ENCODE results near the gene SLF2.

SLF2 gene

DNA sequence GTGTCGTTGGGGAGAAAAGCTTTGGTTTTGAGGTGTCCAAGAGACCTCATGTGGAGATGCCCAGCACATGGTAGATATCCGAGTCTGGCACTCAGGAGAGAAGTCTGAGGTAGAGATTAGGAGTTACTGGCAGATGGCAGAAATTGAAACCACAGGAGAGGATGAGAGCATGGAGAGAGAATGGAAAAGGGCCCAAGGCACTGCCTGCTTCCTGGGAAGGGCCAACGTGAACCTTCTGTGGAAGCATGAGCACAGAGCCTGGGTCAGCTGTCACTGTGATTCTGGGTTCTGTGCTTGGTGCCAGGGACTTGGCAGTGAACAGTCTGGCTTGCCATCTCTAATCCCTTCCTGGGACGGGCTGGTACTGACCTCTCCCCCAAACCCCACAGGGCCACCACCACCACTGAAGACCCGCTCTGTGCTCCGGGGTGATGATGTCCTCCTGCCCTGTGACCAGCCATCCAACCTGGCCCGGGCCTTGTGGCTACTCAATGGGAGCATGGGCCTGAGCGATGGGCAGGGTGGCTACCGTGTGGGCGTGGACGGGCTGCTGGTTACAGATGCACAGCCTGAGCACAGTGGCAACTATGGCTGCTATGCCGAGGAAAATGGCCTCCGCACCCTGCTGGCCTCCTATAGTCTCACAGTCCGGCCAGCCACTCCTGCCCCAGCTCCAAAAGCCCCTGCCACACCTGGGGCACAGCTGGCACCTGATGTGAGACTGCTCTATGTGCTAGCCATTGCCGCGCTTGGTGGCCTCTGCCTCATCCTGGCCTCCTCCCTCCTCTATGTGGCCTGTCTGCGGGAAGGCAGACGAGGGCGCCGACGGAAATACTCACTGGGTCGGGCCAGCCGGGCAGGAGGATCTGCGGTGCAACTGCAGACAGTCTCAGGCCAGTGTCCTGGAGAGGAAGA, 70.4 kb downstream of the SLF2 start:
- no peak for DNase-seq

DNA sequence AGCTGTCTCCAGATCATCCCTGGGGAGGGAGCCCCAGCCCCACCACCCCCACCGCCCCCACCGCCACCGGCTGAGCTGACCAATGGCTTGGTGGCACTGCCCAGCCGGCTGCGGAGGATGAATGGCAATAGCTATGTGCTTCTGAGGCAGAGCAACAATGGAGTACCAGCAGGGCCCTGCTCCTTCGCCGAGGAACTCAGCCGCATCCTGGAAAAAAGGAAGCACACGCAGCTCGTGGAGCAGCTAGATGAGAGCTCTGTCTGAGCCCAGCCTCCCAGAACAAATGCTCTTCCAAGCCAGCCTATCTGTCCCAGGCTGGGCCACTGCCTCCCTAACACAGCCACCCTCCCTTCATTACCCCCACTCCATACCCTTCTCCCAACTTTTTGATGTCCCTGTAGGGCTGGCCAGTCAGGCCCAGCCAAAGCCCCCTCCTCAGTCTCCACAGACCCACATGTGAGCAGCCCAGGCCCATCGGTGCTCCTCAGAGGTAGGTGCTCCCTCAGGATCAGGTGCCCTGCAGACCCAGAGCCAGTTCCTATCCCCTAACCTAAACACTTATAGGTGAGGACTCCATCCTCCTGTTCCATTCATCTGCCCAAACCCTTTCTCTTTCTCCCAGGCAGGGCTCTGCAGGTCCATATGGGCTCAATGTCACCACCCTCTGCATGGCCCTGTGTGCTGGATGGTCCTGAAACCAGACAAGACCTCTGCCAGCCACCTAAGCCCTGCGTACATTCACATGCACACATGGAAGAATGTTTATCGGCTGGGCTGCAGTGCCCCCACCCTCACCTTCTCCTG, 71.3 kb downstream of the SLF2 start:
- DNase-seq: no peak

DNA sequence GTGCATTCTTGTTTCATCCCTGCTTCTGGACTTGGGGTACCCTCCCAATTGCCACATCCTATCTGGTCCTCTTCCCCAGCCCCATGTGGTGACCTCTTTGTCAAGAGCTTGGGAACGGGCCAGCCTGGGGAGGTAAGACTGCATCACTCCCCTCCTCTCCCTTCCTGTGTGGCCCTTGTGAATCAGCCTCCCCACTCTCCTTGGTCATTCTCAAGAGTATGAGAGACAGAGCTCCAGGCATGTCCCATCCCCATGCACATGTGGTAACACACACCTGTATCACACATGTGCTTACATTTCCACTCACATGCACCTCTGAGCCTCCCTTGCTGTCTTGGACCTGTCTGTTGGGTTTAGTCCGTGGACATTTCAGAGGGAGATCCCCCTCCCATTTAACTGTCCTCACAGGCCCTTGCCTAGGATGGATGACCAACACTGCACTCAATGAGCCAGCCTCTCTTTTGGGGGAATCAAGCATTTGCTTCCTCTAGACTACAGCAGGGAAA, 72.0 kb downstream of the SLF2 start:
- DNase-seq: no peak

GRCh38 chr10:100985336-100985735, 72.6 kb downstream of the SLF2 start:
- DNase-seq: no peak

GRCh38 chr10:100986623-100986951, 73.8 kb downstream of the SLF2 start:
- no peak for DNase-seq

DNA sequence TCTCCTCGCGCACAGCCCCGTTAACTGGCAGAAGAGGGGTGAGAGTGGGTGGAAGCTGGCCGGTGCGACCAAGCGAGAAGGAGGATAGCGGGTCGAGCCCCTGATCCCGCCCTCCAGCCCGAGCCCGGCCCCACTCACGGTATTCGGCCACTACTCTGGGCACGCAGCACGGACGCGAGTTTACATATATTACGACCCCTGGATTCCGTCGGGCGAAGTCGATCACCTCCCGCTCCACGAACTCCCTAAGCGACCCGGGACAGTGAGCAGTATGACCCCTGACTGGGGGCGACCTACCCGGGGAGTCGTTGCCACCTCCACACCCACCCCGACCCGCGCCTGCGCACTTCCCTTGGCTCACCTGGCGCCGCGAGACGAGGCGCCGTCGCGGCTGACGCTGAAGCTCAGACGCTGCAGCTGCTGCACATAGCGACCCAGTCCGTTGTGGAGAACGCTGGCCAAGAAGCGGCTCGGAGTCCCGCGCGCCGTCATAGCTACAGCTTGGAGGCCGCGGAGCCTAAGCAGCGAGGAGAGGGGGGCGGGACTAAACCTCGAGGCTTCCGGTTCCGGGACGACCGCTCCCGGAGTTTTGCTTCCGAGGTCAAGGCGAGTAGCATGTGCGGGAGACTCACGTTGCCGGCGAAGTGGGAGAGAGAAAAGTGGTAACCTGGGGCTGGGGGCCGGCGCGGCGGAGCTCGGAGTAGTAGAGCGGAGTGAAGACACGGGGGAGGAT, 74.4 kb downstream of the SLF2 start, which contains the start of the genes MRPL43 and TWNK:
Gene MRPL43, minus strand, starts transcription at position 546 of the 733 bp plus-strand sequence. Its CDS starts 54 bp downstream, at position 492.
Gene TWNK, plus strand, starts transcription at position 592 of the 733 bp plus-strand sequence. CDS start 668 bp downstream, outside the sequence.
- DNase-seq: no peak

DNA sequence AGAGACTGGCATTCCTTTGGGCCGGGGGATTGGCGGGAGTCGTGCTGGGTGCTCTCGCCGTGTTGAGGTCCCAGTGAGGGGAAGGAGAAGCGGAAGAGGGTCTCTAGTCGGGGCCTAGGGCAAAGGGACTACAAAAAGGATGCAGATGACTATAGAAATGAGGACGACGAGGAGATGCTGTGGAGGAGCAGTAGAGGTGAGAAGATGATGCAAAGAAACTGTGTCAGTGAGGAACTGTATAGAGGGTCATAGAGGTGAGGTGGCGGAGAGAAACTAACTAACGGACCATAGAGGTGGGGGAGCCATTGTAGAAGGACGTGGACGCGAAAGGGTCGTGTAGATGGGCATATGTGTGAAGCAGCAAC, 74.9 kb downstream of the SLF2 start:
- no peak for DNase-seq

GRCh38 chr10:100988166-100988565, 75.4 kb downstream of the SLF2 start:
- no peak for DNase-seq

GRCh38 chr10:100989088-100989487, 76.3 kb downstream of the SLF2 start:
- no peak for DNase-seq

- no peak for DNase-seq
These were observed 81.4 kb downstream of the SLF2 start for GRCh38 chr10:100993986-100994708.

DNA sequence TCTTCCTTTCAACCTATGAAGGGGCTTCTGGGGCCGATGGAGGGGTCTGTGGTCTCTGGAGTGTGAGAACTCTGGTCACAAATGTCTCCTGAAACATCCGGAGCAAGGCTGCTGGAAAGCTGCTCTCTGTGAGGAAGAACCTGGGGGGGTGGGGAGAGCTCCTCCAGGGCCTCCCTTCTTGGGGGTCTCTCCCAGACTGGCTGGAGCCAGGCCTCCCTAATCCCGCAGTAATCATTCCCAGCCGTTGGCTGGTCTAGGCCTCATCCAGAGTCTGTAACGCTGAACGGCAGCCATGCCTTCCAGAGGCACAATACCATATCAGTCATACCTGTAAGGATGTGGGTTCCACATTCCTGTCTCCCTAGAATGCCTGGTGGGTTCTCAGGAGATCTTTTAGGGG, 82.4 kb downstream of the SLF2 start:
- DNase-seq: no peak

DNA sequence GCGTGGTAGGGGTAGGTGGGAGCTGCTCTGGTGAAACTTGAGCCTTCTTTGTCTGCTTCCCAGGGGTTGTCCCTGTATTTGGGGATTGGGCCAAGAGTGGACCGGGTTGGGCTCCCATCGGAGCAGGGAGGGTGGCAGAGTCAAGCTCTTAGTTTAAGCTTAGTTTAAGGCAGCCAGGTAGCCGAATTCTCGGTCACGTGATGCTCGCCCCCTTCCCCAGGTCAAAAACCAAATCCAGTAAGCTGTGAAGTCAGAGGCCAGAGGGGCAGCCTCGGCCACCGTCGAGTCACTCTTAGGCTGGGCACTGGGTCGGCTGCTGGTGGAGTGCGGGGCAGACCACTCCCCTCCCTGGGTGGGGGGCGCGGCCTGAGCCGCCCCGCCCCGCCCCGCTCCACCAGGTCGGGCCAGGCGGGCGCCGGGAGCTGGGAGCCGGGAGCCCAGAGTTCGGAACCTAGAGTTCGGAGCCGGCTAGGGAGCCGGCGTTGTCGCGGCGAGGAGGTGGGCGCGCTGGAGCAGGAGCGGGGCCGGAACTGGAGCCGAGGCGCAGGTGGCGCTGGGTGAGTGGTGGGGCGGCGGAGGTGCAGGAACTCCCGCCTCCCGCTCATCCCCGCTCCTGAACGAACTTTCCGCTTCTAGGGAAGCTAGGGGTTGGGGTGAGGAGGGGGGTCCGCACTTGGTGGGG, 84.1 kb downstream of the SLF2 start:
- no peak for DNase-seq

GRCh38 chr10:100997360-100998182, 84.8 kb downstream of the SLF2 start:
- DNase-seq: no peak

DNA sequence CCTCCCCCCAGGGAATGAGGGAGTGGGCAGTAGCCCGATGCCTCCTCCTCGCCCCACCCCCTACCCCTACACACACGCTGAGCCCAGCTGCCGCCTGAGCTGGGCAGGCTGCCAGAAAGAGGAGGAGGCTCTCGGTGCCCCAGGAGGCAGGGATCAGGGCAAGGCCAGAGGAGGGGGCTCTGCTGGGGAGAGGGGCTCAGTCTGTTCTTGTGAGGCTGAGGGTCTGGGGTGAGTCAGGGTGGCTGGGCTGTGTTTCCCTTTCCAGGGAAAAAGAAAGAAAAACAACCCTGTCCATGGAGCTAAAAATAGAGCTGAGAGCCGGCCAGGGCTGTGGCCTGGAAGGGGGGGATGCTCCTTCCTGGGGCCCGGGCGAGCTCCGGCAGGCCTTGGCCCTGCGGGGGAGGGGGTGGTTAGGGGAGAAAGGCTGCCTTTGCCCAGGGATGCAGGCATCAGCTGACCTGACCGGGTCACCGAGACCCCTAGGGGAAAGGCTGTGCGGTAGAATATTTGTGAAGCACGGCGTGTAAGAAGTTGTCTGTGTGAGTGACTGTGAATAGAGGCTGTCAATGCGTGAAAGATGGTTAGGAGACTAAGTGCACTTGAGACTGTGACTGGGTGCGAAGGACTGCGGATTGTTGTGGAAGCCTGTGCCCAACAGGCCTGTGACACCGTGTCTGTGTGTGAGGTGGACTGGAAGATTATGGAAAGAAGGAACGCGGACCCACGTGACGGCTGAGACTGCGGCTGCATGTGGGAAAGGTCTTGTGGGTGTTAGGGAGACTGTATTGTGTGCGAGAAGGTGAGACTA, 85.6 kb downstream of the SLF2 start:
- DNase-seq: no peak

GRCh38 chr10:100998991-100999741, 86.4 kb downstream of the SLF2 start:
- no peak for DNase-seq

GRCh38 chr10:100999742-101000126, 87.0 kb downstream of the SLF2 start, which contains the start of gene LZTS2:
Gene LZTS2, plus strand, starts transcription at chr10:100999808. Its CDS starts 2,731 bp downstream, at chr10:101002539.
- DNase-seq: no peak

GRCh38 chr10:101000127-101000914, 87.6 kb downstream of the SLF2 start:
- no peak for DNase-seq

All from SIG-M5 (cell line).